HTERT RPE-1 (cell line): ENCODE results near the gene GJA5.

Experiments
- in situ Hi-C: fragments of 300-500 bp; cut with MboI; formaldehyde crosslinking; loops from 4 replicates; pipeline ENCODE4 v1.14.3; 2020; ENCODE audit warnings: low sequenced_read_pairs

GJA5 gene

DNA sequence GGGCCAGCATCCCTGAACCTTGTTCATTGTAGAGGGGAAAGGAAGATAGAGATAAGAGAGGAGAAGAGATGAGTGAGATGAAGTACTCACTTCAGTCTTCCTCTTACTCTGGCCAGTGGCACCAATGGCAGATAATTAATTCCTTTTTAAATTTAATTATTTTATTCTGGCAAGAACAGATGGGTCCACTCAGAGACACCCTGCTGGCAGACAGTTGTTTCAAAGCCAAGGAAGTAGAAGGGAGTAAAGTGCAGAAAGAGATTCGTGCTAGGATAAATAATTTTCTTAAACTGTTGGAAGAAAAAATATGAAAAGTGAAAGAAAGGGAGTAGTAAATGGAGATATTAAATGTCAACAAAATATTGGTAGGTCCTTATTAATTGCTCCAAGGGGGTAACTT, 7.7 kb upstream of the GJA5 start:
- in situ Hi-C loops, result no loop called here

DNA sequence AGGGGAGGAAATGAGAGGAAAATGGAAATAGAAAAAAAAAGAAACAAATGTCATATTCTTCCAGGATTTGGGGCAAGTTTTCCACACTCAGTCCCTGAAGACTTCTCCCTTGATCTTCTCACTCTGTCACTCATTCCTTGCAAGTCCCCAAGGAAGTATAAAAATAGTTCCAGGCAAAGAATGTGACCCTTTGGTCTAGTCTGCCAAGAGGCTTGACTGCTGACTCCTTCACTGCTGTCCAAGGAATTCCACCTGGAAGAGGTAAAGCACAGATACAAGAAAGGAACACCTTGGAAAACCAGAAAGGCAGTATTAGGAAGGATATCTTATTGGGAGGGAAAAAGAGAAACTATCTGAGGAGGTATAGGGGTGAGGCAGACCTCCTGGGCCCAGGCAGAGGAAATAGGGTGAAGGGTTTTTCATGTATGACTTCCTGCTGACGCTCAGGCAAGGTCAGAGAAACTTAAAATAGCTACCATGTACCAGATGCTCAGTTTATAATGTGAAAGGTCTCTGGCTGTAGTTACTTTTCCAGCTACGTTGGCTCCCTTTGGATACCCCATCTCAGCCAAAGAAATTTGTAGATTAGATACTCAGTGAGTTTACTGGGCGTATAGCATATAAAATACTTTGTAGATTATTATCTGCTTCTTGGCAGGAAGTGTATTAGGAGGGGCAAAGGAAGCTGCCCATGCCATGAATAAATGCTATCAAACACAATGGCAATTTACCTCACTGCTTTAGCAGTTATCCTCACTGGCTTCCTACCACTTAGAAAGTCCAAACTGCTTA, 2.0 kb upstream of the GJA5 start:
- in situ Hi-C loops, result no loop called here

DNA sequence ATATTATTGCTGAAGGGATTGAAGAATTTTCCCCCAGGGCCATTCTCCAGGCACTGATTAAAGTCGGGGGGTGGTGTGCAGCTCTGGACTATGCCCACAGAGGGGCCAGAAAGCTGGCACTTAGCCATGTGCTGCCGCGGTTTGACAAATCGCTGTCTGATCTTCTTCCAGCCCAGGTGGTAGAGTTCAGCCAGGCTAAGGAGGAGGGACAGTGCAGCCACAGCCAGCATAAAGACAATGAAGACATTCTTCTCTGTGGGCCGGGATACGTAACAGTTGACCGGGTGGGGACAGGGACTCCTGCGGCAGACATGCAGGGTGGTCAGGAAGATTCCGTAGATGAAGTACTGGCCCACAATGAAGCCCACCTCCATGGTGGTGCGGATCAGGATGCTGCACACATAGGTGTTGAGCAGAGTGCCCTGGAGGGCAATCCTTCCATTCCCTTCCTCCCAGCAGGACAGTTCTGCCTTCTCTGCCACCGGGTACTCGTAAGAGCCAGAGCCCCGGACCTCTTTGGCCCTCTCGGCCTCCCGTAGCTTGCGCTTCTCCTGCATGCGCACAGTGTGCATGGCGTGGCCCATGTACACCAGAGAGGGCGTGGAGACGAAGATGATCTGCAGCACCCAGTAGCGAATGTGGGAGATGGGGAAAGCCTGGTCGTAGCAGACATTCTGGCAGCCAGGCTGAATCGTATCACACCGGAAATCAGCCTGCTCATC, 1.9 kb downstream of the GJA5 start:
- in situ Hi-C loops, result no loop called here

DNA sequence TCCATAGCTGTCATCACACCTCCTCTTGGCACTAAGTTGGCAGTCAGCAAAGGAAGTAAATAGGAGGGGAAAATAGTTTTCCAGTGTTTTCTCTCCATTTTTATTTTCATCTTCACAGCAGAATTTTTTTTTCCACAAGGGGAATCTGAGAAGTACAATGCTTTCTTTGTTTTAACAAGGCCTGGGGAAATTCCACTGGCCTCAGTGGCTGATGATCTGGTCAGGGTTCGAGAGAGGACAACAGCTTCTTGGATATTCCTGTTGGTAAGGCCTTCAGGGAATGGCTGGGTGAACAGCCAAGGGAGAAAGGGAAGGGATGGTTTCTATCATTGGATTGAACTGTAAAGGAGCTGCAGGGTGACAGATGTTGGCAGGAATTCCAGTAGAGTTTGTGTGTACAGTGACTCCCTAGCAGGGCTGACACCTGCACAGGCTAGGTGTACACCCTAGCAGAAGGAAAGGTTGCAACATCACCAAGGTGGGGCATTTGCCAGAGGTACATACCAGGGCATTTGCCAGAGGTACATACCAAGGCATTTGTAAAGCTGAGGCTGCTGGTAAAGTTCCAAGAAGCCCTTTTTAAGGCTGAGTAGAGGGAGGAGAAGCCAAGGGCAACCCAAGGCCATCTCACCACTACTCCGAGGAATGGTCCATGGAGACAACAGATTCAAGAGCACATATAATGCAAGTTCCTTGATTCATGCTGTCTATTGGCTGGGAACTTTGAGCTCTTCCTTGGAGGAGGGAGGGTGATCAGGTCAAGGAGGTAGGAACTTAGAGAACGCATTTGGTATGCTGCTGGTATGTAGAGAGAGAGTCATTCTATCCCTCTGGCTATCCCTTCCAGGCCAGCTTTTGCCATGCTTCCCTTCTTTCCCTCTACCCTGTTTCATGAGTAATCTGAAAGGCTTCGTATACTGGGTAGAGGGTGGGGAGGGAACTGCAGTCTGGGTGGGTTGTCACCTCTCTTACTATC, 3.1 kb downstream of the GJA5 start:
- in situ Hi-C loops, result no loop called here

DNA sequence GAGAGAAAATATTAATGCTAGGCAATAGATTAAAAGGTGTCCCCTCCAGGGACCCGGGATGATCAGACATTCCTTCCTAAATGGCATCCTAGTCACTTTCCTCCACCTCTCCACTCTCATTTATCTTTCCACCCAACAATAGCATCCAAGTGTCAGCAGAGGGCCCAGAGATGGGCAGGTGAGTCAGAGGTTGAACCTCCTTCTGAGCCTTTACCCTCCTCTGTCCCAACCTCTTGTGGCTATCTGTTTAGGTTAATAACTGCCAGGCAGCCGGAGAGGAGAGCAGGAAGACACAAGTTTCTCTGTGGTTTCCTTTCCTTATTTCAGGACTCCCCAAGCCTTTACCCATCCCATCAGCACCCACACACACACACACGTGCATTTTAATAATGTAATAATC, 4.1 kb downstream of the GJA5 start:
- in situ Hi-C loops, result no loop called here

DNA sequence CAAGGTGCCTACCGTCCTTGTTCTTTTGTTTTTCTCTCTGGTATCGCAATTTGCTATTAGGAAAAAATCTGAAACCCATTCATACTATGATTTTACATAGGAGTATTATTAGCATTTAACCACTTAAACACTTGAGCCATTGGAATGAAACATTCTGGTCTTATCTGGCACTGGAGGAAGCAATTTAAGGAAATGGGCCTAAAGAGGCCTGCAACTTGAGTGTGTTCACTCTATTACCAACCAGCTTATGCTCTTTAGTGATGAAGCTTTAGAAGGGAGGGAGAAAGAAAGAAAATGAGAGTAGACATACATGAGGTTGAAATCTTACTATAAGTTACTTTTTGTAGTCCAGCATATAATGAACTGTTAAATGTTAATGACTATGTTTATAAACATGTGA, 5.7 kb downstream of the GJA5 start:
- in situ Hi-C loops, result no loop called here

DNA sequence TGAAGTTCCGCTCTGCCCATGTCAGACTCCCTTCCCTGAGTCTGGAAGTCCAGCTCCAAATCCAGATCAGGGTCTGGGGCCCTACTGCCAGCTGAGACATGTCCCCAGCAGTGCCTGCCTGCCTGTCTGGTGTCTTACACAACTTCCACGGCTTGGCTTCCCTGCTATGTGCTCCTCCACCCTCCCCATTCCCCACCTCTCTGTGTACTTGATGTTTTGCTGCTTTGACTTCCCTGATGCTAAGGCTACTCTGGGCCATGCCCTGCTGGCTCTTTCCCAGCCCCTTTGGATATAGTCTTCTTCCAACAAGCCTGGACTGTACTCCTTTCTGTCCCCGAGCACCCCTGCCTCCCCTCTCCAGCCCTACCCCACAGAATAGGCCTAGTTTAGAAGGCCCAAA, 7.3 kb downstream of the GJA5 start:
- in situ Hi-C loops, result no loop called here

DNA sequence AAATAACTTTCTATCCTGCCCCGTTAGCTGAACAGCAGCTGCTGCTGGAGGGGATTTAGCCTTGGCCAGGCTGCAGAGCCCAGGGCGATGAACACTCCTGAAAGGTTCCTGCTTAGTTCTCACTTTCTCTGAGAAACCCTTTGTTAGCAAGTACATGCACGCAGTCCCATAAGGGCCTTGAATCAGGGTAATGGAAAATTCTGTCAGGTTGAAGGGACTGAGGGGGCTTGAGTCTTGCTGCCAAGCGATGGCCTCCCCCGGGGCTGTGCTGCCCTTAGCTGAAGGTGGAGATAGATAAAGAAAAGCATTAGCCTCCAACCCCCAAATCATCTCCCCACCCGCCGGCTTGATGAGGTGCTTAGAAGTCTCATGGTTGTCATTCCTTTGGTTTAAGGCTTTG, 7.9 kb downstream of the GJA5 start:
- in situ Hi-C loops, result no loop called here

DNA sequence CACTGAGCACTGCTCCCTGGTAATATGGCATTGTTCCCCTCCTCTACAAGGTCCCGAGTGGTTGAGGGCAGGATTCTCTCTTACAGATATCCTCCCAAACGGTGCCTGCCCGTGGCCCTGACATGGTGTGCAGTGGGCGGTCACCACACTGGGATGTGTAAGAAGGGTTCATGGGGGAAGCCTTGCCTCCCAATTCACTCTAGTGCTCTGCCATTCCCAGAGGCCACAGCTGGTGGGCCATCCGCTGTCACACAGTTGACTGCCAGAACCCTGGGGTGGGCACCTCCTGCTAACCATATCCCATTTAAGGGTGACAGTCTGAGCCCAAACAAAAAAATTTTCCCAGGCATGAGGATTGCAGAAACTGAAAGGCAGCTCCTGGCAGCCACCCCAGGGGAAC, 9.1 kb downstream of the GJA5 start:
- in situ Hi-C loops, result no loop called here

DNA sequence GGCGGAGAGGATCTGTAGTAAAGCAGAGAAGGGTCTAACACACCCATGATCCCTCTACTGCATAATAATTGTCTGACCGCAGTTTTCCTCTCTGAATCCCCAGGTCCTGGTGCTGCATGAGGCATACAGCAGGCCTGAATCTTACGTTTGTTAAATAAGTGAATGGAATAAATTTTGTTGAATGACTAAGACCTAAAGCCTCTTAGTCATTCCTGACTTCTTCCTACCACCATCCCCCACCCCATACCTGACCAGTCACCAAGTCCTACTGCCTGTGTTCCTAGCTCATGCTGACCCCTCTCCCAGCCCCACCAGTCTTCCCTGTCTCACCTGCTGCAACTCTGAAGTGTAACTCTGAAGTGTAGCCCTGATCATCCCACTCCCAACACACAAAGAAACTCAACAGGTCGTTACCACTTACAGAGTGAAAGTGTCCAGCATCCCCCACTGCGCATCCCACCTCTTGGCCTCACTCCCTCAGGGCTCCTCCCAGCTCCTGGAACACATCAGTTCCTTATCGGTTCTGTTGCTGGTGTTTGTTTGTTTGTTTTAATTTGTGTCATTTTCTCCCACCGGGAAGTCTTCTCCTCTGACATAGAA, 9.7 kb downstream of the GJA5 start:
- in situ Hi-C loops, result no loop called here

DNA sequence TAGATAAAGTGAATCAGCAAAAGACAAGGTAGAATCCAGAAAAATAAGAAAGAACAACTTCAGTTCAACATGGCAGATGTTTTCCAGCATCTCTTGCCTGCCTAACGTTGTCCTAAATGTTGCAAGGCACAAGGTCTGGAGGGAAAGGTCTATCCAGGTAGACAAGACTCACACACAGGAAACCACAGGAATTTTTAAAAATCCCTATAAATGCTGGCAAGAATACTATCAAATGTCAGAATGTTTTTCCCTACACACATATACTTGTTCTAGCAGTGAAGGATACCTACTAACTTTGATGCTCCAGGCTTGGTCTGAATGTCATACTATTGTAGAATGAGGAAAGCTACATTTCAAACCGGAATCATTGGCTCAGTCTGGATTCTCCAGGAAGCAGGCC, 10.6 kb downstream of the GJA5 start:
- in situ Hi-C loops, result no loop called here

DNA sequence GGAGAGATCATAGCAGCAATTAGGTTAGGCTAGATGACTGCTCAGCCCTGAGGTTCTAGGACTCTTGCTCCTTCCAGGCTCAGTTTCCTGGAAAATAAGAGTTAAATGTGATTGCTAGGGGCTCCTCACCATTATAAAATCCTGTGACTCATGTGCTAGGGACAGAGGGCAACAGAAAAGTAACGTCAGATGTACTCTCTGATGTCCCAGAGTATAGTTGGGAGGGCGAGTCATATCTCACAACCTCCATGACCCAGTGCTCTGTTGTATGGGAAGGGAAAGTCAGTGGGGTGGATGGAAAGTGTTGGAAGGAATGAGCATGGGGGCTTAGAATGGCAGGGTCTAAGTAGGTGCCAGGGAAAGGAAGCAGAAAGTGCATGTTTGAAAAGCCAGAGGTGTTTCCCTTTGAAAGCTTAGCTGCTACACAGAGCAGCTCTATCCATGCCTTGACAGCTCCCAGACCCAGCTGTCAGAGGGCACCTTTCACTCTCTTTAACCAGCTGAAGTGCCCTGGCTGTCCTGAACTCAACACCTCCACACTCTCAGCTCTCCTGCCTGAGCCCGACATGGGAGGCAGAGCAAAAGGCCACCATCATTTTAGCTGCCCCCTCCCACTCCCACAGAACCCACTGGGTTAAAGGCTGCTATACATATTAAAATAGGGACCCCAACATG, 11.6 kb downstream of the GJA5 start:
- in situ Hi-C loops, result no loop called here

DNA sequence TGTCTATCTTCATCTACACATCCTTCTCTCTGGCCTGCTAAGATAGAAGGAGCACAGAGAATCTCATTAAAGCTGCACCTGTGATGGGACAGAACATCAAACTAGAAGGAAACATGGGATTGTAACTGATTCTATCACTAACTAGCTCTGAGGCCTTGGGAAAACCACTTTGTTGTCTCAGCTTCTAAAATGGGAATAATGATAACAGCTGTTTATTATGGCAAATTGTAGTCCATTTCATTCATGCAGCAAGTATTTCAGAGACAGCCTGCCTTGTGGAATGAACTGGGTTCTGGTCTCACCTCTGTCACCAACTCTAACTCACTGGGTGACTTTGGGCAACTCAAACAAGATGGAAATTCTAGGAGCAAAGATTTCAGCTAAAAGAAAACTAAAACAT, 12.4 kb downstream of the GJA5 start:
- in situ Hi-C loops, result no loop called here

DNA sequence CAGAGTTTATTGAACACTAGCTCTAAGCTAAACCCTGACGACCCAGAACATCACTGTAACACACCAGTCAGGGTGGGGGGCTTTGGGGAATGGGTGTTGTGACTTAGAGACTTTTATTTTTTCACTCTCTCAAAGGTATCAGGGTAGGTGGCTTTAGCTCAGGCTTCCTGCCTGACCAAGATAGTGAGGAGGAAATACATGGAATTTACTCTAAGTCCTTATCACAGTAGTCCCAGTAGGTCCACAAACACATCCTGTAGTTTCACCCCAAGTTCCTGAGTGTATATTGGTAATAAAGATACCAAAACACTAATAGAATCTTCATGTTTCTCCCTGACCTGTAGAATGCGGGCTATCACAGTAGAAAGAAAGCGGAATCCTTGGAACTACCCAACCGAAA, 15.1 kb downstream of the GJA5 start:
- in situ Hi-C loops, result no loop called here

DNA sequence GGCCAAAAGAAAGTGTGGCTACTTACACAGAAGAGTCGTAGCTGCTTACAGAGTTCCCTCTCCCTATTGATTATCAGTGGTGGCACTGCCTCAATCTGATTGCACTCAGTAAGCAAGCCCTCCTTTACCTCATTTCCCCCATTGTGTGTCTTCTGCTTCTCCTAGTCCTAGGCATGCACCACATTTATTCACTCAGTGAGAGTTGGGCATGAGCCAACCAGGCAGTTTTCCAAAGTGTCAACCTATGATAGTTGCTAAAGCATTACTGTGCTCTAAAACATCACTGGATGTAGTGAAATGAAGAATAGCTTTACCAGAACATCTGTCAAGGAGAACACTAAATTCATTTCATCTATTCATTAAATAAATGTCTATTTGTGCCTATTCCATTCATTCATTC, 19.3 kb downstream of the GJA5 start:
- in situ Hi-C loops, result no loop called here

DNA sequence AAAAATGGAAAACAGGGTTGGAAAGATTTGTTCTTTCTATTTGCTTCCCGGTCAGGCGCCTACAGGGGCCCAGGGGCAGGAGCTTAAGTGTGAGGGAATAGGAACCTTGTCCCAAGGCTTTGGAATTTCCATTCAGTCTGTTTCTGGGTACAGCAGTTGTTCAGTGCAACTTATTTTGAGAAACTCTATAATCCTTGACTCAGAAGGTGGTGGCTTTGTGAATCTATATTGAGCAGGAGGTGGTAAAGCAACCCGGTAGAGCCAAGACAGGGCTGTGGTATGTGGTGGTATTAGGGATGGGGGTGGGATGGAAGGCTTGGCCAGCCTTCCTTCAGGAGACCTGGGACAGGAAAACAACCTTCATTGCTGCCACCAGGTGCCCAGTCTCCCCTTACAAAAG, 20.0 kb downstream of the GJA5 start:
- in situ Hi-C loops, result no loop called here

DNA sequence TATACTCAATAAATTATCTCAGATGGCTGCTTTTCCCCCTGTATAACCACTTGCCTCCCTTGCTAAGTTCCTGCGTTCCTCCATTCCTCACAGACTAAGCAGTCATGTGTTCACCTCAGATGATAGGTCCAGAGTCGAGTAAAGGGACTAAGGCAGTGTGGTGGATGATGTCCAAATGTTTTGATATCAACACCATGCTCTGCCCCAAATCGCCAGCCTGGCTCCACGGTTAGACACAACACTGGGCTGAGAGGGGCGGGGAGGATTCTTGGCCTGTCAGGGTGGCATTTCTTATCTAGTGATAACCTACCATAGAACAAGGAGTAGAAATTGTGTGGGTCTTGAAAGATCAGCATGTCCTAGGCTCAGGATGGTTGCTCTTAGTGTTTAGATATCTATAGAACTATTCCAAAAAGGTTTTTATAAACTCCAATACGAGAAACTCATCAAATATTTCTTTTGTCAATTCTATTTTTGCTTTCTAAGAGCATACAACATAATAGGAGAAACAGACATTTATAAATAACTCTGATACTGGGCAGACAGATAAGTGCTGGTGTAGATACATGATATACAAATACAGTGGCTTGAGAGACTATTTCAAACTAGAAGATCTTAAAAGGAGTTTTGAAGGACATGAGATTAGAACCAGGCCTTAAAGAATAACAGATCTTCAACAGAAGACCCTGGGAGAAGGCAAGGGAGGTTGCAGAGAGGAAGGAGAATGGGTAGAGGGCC, 21.5 kb downstream of the GJA5 start:
- in situ Hi-C loops, result no loop called here

DNA sequence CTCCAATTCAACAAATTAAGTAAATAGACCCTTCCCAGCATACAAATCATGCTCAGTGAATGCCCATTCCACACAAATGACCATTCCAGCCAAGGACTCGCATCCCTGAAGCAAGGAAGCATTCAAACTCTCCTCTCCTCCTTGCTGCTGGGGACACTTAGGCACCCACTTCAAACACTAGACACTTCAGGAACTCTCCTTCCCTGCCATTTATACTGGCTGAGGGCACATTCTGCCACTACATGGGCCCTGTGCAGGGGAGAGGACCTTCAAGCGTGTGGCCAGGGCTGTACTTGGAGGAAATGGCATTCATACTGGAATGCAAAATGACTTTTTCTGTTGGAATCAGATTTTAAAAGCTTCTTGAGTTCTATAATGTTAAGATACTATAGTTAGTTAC, 22.3 kb downstream of the GJA5 start:
- in situ Hi-C loops, result no loop called here

DNA sequence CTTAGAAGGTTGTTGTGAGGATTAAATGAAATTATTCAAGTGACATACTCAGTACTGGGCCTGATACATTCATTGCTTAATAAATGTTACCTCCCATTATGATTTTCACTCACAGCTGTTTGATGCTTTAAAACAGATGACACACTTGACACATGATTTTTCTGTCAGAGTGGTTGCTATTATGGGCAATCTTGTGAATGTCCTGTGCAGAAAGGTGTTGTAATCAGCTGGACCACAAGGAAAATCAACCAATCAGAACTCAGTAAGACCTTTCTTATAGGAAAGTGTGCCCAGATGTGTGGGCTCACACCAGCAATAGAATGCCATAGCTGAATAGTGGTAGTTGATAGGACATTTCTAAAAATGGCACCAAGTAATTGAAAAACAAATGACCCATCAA, 23.5 kb downstream of the GJA5 start:
- in situ Hi-C loops, result no loop called here

DNA sequence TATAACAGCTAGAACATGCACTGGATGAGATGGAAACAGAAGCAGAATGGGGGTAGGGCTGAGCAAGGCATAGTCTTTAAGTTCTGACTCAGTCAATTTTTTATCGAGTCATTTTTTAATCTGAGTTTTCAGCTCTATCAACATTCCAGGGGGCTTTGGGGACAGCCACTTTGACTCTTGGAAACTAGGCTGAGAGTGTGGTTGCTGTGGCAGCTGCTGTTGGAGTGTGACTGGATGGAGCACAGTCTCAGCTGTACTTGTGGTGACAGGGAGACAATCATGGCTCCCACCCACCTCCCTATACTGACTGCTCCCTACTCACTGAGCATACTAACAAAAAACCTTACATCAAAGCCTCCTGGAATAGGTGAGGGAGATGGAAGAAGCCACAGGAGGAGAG, 25.0 kb downstream of the GJA5 start:
- in situ Hi-C loops, result no loop called here
